ENCODE results near the gene KIF5A. TPM values are rescaled to one million over a fixed set of nuclear protein-coding genes. Genes with fewer than 3 reads are reported as not detected.

Gene KIF5A
- polyA plus RNA-seq, 1 of the 3 experiments (the other 2 are of a cell fraction): 6.2 TPM

DNA sequence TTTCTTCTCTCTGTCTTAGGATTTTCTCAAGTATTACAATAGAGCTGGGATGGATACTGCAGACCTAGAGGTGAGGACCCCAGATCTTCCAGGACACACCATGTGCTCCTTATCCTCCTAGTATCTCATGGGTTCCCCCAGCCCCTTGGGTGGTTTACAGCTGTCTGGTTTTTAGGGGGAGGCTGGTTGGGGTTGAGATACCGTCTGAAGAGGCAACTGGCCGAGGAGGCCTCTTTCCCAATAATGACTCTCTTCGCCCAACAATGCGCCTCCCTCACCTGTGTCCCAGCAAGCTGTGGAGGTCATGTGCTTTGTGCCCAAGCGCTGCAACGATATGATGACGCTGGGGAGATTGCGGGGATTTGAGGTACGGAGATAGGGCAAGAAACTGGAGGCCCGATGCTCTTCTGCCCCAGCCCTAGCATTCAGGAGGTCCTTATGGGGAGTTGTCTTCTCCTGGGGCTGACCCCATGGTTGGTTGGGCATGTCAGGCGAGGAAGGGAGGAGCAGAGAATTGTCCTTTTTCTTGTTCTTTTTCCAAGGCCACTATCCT is 65.2 kb downstream of the KIF5A start:
- Histone ChIP-seq H3K4me2 (no peak overlapping the region), H3F3A (replicated peaks; ENCODE audit: insufficient read depth) (peaks cover 4% of the 10 kb centered on the region), H3K36me3 (replicated peaks in 1 of 2; ENCODE audit: control insufficient read depth in 1 of 2, insufficient read depth in 2 of 2, low read length in 1 of 2) (peaks cover 0 to 32% of the 10 kb centered on the region in 2 experiments), H3K4me3 (ENCODE audit: low read depth in 2 of 2, low read length in 1 of 2) (no peak overlapping the region), H3K9me3 (no peaks in the 10 kb centered on the region), H3K27me3 (ENCODE audit: insufficient read depth) (no peaks in the 10 kb centered on the region), H3K9me2 (no peaks in the 10 kb centered on the region), H2AFZ (ENCODE audit: low read depth) (no peak overlapping the region), H3K79me2 (ENCODE audit: insufficient read depth) (no peaks in the 10 kb centered on the region), H3K4me1 (ENCODE audit: control insufficient read depth in 1 of 2, insufficient read depth in 2 of 2, low read depth in 1 of 2, low read length in 1 of 2) (peaks cover 5 to 25% of the 10 kb centered on the region in 2 experiments; a peak in 2 of 4 replicates), H3K9ac (no peak overlapping the region), H4K20me1 (ENCODE audit: insufficient read depth) (no peaks in the 10 kb centered on the region), H3K27ac (ENCODE audit: low read depth in 2 of 2, low read length in 1 of 2) (no peak overlapping the region)
- DNase-seq: no peak
- 83% methylated on average over 11 of the region's 11 CpGs for WGBS (ENCODE audit: low lambda C conversion rate)
- CTCF ChIA-PET: interaction anchor here (1.2 to 7.4 kb wide), 4 partner anchors 18 to 163 kb away, joined by 4 to 90 read pairs (median 22); partner anchors contain the start of gene B4GALNT1
- POLR2A ChIA-PET: interaction anchor here (1.0 to 1.7 kb wide), 3 partner anchors 10 to 25 kb away, joined by 3 to 4 read pairs (median 3); partner anchors contain the start of genes DTX3 and PIP4K2C
- TF ChIP-seq, protein P1, sequence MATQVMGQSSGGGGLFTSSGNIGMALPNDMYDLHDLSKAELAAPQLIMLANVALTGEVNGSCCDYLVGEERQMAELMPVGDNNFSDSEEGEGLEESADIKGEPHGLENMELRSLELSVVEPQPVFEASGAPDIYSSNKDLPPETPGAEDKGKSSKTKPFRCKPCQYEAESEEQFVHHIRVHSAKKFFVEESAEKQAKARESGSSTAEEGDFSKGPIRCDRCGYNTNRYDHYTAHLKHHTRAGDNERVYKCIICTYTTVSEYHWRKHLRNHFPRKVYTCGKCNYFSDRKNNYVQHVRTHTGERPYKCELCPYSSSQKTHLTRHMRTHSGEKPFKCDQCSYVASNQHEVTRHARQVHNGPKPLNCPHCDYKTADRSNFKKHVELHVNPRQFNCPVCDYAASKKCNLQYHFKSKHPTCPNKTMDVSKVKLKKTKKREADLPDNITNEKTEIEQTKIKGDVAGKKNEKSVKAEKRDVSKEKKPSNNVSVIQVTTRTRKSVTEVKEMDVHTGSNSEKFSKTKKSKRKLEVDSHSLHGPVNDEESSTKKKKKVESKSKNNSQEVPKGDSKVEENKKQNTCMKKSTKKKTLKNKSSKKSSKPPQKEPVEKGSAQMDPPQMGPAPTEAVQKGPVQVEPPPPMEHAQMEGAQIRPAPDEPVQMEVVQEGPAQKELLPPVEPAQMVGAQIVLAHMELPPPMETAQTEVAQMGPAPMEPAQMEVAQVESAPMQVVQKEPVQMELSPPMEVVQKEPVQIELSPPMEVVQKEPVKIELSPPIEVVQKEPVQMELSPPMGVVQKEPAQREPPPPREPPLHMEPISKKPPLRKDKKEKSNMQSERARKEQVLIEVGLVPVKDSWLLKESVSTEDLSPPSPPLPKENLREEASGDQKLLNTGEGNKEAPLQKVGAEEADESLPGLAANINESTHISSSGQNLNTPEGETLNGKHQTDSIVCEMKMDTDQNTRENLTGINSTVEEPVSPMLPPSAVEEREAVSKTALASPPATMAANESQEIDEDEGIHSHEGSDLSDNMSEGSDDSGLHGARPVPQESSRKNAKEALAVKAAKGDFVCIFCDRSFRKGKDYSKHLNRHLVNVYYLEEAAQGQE (IDR thresholded peaks at IDR 0.05; ENCODE audit: low read depth, low read length): no peak
- TF ChIP-seq FOSL2 (IDR thresholded peaks at IDR 0.05; ENCODE audit: borderline replicate concordance, low read depth): no peak
- TF ChIP-seq, protein P2, sequence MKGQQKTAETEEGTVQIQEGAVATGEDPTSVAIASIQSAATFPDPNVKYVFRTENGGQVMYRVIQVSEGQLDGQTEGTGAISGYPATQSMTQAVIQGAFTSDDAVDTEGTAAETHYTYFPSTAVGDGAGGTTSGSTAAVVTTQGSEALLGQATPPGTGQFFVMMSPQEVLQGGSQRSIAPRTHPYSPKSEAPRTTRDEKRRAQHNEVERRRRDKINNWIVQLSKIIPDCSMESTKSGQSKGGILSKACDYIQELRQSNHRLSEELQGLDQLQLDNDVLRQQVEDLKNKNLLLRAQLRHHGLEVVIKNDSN (IDR thresholded peaks at IDR 0.05; ENCODE audit: borderline replicate concordance, low read depth): no peak
- TF ChIP-seq EP300 (IDR thresholded peaks at IDR 0.05; ENCODE audit: borderline replicate concordance in 1 of 2, low read depth in 1 of 2, low read length in 1 of 2): no peak
- no peak for TF ChIP-seq RXRA (IDR thresholded peaks at IDR 0.05; ENCODE audit: borderline replicate concordance, low read depth)
- TF ChIP-seq EZH2phosphoT487 (IDR thresholded peaks at IDR 0.05; ENCODE audit: borderline replicate concordance, low read depth): no peak
- TF ChIP-seq NRF1 (IDR thresholded peaks at IDR 0.05; ENCODE audit: low read depth, low read length): no peak
- no peak for TF ChIP-seq MEF2A (IDR thresholded peaks at IDR 0.05; ENCODE audit: borderline replicate concordance, low read depth)
- TF ChIP-seq RCOR1 (IDR thresholded peaks at IDR 0.05; ENCODE audit: low read length): no peak
- TF ChIP-seq JUND (IDR thresholded peaks at IDR 0.05): no peak
- TF ChIP-seq TEAD4 (IDR thresholded peaks at IDR 0.05; ENCODE audit: borderline replicate concordance, insufficient read depth): no peak

DNA sequence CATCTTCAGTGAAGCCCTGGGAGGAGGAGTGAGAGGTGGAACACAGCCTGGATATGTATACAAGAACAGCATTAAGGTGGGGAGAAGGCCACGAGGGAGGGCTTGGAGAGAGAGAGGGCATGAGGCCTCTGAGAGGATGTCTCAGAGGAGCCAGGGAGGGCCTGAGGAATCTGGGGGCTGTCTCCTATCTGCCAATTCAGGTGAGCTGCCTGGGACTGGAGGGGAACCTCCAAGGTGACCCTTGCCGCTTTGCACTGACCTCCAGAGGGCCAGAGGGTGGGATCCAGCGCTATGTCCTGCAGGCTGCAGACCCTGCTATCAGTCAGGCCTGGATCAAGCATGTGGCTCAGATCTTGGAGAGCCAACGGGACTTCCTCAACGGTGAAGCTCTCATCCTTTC is 65.8 kb downstream of the KIF5A start:
- Histone ChIP-seq H3K27ac (ENCODE audit: low read depth in 2 of 2, low read length in 1 of 2) (no peak overlapping the region), H3K79me2 (ENCODE audit: insufficient read depth) (no peaks in the 10 kb centered on the region), H3K4me3 (ENCODE audit: low read depth in 2 of 2, low read length in 1 of 2) (no peak overlapping the region), H3K4me1 (ENCODE audit: control insufficient read depth in 1 of 2, insufficient read depth in 2 of 2, low read depth in 1 of 2, low read length in 1 of 2) (peaks cover 5 to 19% of the 10 kb centered on the region in 2 experiments; a peak in 2 of 4 replicates), H3K36me3 (replicated peaks in 1 of 2; ENCODE audit: control insufficient read depth in 1 of 2, insufficient read depth in 2 of 2, low read length in 1 of 2) (peaks cover 0 to 32% of the 10 kb centered on the region in 2 experiments), H3K9me3 (no peaks in the 10 kb centered on the region), H3K9me2 (no peaks in the 10 kb centered on the region), H2AFZ (ENCODE audit: low read depth) (no peak overlapping the region), H3K27me3 (ENCODE audit: insufficient read depth) (no peaks in the 10 kb centered on the region), H4K20me1 (ENCODE audit: insufficient read depth) (no peaks in the 10 kb centered on the region), H3K4me2 (no peak overlapping the region), H3K9ac (no peak overlapping the region), H3F3A (replicated peaks; ENCODE audit: insufficient read depth) (peaks cover 4% of the 10 kb centered on the region)
- ChIA-PET POLR2A (interaction anchor here (1.0 kb wide), 1 partner anchor 10 kb away, joined by 3 read pairs; no protein-coding TSS in a partner anchor), CTCF (interaction anchor here (0.7 to 7.4 kb wide), 3 partner anchors 17 to 32 kb away, joined by 3 to 90 read pairs (median 39); partner anchors contain the start of gene B4GALNT1)
- TF ChIP-seq RAD21 (IDR thresholded peaks at IDR 0.05; ENCODE audit: low read length) (no peak), MEF2A (IDR thresholded peaks at IDR 0.05; ENCODE audit: borderline replicate concordance, low read depth) (no peak), FOXJ3 (CRISPR knock-in tag; IDR thresholded peaks at IDR 0.05) (no peak), RCOR1 (IDR thresholded peaks at IDR 0.05; ENCODE audit: low read length) (no peak), NRF1 (IDR thresholded peaks at IDR 0.05; ENCODE audit: low read depth, low read length) (no peak)
- TF ChIP-seq, protein P3, sequence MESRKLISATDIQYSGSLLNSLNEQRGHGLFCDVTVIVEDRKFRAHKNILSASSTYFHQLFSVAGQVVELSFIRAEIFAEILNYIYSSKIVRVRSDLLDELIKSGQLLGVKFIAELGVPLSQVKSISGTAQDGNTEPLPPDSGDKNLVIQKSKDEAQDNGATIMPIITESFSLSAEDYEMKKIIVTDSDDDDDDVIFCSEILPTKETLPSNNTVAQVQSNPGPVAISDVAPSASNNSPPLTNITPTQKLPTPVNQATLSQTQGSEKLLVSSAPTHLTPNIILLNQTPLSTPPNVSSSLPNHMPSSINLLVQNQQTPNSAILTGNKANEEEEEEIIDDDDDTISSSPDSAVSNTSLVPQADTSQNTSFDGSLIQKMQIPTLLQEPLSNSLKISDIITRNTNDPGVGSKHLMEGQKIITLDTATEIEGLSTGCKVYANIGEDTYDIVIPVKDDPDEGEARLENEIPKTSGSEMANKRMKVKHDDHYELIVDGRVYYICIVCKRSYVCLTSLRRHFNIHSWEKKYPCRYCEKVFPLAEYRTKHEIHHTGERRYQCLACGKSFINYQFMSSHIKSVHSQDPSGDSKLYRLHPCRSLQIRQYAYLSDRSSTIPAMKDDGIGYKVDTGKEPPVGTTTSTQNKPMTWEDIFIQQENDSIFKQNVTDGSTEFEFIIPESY (IDR thresholded peaks at IDR 0.05; ENCODE audit: borderline replicate concordance, low read depth): no peak
- TF ChIP-seq, protein P4, sequence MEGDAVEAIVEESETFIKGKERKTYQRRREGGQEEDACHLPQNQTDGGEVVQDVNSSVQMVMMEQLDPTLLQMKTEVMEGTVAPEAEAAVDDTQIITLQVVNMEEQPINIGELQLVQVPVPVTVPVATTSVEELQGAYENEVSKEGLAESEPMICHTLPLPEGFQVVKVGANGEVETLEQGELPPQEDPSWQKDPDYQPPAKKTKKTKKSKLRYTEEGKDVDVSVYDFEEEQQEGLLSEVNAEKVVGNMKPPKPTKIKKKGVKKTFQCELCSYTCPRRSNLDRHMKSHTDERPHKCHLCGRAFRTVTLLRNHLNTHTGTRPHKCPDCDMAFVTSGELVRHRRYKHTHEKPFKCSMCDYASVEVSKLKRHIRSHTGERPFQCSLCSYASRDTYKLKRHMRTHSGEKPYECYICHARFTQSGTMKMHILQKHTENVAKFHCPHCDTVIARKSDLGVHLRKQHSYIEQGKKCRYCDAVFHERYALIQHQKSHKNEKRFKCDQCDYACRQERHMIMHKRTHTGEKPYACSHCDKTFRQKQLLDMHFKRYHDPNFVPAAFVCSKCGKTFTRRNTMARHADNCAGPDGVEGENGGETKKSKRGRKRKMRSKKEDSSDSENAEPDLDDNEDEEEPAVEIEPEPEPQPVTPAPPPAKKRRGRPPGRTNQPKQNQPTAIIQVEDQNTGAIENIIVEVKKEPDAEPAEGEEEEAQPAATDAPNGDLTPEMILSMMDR (IDR thresholded peaks at IDR 0.05): no peak
- no peak for DNase-seq
- 91% methylated on average over 4 of the region's 5 CpGs for WGBS (ENCODE audit: low lambda C conversion rate)
